GM21619 (cell line): Measurements from ENCODE around the gene TMCC1.
A peak's percentile ranks its signal among the peaks of the same experiment; 100 is the strongest.
"Not testable (repeated sequence)": the region's sequence is repeated elsewhere in the genome, so short reads cannot be mapped to it uniquely, and the experiment has no call there.

Source experiments
- ATAC-seq: cut with Tn5 transposase; IDR thresholded peaks from one replicate; pipeline ENCODE4 v1.9.1; 2021; ENCODE audit not compliant: unreplicated experiment

The TMCC1 gene

GRCh38 chr3:129893581-129894070 lies at the start of gene TMCC1:
Gene TMCC1, minus strand, starts transcription at chr3:129893711.
- ATAC-seq: peak; percentile 81

DNA sequence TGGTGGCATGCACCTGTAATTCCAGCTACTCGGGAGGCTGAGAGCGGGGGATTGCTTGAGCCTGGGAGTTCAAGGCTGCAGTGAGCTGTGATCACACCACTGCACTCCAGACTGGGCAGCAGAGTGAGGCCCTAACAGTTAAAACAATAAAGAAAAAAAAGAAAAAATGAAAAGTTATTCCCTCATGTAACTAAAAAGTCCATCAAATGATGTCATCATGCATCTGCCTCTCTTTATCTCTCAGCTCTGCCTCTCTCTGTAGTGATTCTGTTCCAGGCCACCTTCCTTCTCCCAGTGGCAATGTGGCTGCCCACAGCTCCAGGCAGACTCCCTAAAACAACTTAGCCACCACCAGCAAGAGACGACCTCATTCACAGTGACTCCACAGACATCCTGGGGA lies 49.5 kb upstream of the TMCC1 start:
- ATAC-seq: no peak

GRCh38 chr3:129942296-129942695 lies 48.8 kb upstream of the TMCC1 start:
- no peak for ATAC-seq

- ATAC-seq: no peak
Observed at GRCh38 chr3:129940086-129940485, 46.6 kb upstream of the TMCC1 start.

GRCh38 chr3:129938140-129938930 lies 44.8 kb upstream of the TMCC1 start:
- ATAC-seq: no peak

GRCh38 chr3:129937717-129938116 lies 44.2 kb upstream of the TMCC1 start:
- no peak for ATAC-seq

GRCh38 chr3:129936757-129937156 lies 43.2 kb upstream of the TMCC1 start:
- ATAC-seq: no peak

DNA sequence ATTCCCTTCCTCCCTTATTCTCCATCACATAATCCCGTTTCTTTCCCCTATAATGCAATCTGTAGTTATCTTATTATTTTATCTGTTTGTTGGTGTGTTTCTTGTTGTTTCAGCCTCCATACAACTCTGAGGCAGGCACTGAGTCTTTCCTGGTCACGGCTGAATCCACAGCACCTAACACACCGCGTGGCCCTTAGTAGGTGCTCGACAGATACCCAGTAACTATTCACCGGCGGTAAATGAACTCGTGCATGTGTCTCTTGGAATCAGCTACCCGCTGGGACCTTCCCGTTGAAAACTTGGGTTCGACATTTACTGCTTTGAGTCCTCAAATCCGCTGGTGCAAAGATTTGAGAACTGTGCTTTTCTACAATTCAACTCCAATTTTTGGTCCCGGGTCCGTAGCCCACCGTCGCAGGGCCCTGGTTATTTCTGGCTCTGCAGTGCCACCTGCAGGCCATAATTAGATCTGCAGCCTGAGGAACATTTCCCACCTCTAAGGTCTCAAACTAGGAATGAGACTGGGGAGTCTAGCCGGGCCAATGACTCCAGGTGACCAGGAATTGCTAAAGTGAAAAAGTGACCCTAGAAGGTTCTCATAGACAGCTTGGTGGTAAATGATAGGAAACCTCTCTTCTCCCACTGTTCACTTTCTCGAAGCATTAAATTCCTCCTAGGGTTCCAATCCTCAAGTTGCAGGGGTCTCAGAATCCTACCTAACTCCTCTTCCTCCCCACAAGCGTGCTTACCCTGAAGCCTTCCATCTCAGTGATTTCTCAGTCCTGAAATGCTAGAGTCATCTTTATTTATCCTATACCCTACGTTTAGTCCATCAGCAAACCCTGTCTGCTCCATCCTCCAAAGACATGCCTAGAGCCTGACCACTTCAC lies 41.0 kb upstream of the TMCC1 start:
- no peak for ATAC-seq

DNA sequence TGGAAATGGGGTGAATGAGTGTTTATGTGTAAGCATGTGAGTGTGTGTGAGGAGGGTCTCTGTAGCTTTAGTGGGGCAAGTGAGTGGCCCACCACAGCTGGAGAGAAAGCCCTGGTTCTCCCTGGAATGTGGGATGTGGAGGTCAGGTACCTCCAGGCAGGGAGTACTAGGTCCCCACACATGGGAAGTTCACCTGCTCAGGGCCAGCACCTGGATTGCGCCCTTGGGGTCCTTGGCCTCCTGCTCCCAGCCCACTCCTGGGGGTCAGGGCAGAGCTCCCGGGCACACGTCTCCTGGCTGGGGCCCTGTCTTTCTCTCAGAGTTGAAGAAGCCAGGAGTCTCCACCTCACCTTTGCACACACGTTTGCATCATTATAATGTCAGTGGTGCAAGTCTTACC lies 40.0 kb upstream of the TMCC1 start:
- ATAC-seq: no peak

DNA sequence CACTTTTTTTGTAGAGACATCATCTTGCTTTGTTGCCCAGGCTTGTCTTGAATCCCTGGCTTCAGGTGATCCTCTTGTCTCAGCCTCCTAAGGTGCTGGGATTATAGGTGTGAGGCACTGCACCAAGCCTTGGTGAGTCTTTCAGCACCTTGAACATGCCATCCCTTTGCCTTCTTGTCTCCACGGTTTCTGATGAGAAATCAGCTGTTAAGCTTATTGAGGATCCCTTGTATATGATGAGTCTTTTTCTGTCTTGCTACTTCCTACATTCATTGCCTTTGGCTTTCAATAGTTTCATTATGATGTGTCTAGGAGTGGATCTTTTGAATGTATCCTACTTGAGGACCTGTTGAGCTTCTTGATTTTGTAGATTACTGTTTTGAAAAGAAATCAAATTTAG lies 35.9 kb upstream of the TMCC1 start:
- ATAC-seq: no peak

DNA sequence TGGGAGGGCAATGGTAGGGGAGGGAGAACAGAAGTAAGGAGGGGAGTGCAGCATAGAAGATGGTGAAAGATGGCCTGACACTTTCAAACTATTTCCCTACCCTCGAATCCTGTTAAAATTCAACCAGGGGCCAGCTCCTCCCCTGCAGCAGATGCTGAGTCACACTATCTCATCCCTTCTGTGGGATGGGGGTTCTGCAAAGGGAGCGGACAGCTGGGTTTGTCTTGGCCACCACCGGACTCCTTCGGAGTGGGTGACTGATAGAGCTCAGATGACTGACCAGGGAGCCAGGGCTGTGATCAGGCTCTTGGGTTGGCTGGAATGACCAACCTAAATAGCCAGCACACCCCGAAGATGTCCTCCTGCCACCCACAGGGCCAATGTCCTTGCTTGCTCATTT lies 33.6 kb upstream of the TMCC1 start:
- no peak for ATAC-seq

- no peak for ATAC-seq
Observed at GRCh38 chr3:129919806-129920205, 26.3 kb upstream of the TMCC1 start.

DNA sequence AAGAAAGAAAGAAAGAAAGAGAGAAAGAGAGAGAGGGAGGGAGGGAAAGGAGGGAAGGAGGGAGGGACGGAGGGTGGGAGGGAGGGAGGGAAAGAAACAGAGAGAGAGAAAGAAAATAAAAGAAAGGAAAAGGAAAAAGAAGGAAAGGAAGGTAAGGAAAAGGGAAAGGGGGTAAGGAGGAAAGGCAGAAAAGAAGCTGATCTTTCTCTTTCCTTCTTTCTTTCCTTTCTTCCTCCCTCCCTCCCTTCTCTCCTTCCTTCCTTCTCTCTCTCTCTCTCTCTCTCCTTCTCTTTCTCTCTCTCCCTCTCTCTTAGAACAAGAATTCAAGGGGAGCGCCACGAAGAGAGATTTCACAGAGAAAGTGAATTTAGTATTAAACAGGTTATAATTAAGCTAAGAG lies 25.8 kb upstream of the TMCC1 start:
- ATAC-seq: no peak

GRCh38 chr3:129918461-129918860 lies 24.9 kb upstream of the TMCC1 start:
- ATAC-seq: no peak

GRCh38 chr3:129917423-129918007 lies 24.0 kb upstream of the TMCC1 start:
- ATAC-seq: no peak

DNA sequence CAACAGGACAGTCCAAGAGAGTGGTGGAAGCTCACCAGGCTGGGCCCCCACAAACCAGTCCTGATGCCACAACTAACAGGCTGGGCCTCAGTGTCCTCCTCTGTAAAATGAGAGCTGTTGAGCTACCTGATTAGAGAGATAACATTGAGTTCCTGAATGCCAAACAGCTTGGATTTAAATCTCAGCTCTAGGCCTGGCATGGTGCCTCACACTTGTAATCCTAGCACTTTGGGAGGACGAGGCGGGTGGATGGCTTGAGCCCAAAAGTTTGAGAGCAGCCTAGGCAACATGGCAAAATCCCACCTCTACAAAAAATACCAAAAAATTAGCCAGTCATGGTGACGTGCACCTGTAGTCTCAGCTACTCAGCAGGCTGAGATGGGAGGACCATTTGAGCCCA lies 20.1 kb upstream of the TMCC1 start:
- no peak for ATAC-seq

DNA sequence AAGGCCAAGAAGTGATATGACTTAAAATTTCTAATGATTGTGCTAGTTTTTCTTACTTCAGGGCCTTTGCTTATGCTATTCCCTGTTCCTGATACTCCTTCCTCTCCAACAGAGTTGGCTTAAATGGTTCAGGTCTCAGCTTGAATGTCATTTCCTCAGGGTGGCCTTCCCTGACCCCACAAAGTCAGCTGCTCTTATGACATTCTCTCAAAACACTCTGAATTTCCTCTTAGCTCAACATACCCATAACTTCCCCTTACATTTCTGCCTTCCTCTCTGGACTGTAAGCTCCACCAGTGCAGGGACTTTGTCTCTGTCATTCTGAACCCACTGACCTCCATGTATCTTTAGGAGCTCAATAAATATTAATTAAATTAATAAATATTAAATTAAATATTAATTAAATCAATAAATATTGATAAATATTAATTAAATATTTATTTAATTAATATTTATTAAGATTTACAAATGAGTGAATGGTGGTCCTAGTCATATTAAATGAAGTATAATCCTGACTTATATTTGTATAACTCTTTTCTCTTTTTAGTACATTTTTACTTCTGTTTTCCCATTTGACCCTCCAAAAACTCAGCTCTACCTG lies 17.9 kb upstream of the TMCC1 start:
- ATAC-seq: no peak

GRCh38 chr3:129909235-129909634 lies 15.7 kb upstream of the TMCC1 start:
- ATAC-seq: not testable (repeated sequence)

DNA sequence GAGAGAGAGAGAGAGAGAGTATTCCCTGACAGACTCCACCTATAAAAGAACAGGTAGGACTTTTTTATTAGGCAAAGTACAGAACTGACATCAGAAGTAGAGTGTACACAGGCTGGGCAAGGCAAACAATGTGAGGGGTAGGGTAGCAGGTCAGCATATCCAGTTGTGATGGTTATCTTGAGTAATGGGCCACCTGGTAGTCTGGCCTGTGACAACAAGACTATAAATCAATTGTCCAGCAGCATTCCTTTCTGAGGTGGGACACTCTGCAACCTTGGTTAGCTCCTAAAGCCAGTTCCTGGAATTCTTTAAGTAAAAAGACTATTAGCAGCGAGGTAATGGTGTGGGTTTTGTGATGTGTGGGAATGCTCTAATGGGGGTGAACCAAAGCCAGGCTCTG lies 14.9 kb upstream of the TMCC1 start:
- ATAC-seq: no peak

DNA sequence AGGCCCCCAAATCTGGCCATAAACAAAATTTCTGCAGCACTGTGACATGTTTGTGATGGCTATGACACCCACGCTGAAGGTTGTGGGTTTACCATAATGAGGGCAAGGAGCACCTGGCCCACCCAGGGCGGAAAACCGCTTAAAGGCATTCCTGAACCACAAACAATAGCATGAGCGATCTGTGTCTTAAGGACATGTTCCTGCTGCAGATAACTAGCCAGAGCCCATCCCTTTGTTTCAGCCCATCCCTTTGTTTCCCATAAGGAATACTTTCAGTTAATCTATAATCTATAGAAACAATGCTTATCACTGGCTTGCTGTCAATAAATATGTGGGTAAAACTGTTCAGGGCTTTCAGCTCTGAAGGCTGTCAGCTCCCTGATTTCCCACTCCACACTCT lies 7.8 kb upstream of the TMCC1 start:
- not testable (repeated sequence) for ATAC-seq

GRCh38 chr3:129897026-129897425 lies 3.5 kb upstream of the TMCC1 start:
- no peak for ATAC-seq
